GM12878 (cell line): Measurements from ENCODE around the gene ZNF423. TPM values are rescaled to one million over a fixed set of nuclear protein-coding genes. Genes with fewer than 3 reads are reported as not detected.

Source experiments
- ATAC-seq: fragments of 200-7000 bp; cut with Tn5 transposase; 3 replicates; pipeline ENCODE4 v1.9.1; 2020; ENCODE audit warnings: mild to moderate bottlenecking, moderate library complexity
- BruUV-seq: library from RNA; stranded (reverse); fragments of 400-500 nt; replicated peaks from 2 replicates; lab custom pipeline; 2021; lab: Mats Ljungman, UMichigan
- CTCF ChIA-PET: fragments of 300-600 bp; sonication (Branson Sonifier 250); formaldehyde crosslinking; extraction: SDS; loops from one replicate; lab custom pipeline; 2021; ENCODE audit warnings: inconsistent platforms; lab: Yijun Ruan, JAX
- POLR2A ChIA-PET: fragments of 350-600 bp; formaldehyde crosslinking; extraction: SDS; loops from one replicate; lab custom pipeline; 2021; ENCODE audit warnings: inconsistent platforms; lab: Charles Lee
- RAD21 ChIA-PET: fragments of 300-600 bp; sonication (Branson Sonifier 250); formaldehyde crosslinking; loops from one replicate; lab custom pipeline; 2023; ENCODE audit warnings: antibody characterized with exemption; ENCODE audit not compliant: unreplicated experiment; lab: Charles Lee
- SMC1A ChIA-PET: fragments of 300-600 bp; sonication (Branson Sonifier 250); formaldehyde crosslinking; loops from one replicate; lab custom pipeline; 2023; ENCODE audit not compliant: unreplicated experiment, uncharacterized antibody; lab: Charles Lee
- DNase-seq: peaks from one replicate; pipeline ENCODE4 v3.0.0-alpha.2; 2011; ENCODE audit warnings: low read depth, low spot score
- FAIRE-seq: peaks from 3 replicates; lab custom pipeline; 2011; peaks lifted over from hg19 to GRCh38; lab: Jason Lieb, UNC
- H2AFZ ChIP-seq: 2 replicates; pipeline ENCODE4 v1.6.0; 2011; ENCODE audit warnings: low read depth, low read length, control low read depth; ENCODE audit not compliant: control insufficient read depth
- H3K27ac ChIP-seq: 2 replicates; pipeline ENCODE4 v1.5.1; 2011; ENCODE audit warnings: control low read depth; ENCODE audit not compliant: control insufficient read depth, insufficient read depth
- H3K27me3 ChIP-seq, 2 experiments: replicated peaks in 1 of 2; 2 replicates each; pipeline versions ENCODE4 v1.6.0 to v1.6.1; 2011; ENCODE audit warnings: low read length in 1 of 2; ENCODE audit not compliant: control insufficient read depth in 2 of 2, insufficient read depth in 2 of 2
- H3K36me3 ChIP-seq, 2 experiments: 2 replicates each; pipeline ENCODE4 v1.5.1; 2011; ENCODE audit warnings: low read length in 1 of 2; ENCODE audit not compliant: control insufficient read depth in 2 of 2, insufficient read depth in 2 of 2
- H3K4me1 ChIP-seq: 2 replicates; pipeline ENCODE4 v1.6.1; 2011; ENCODE audit warnings: mild to moderate bottlenecking, low read length, moderate library complexity, mixed read lengths; ENCODE audit not compliant: control insufficient read depth, insufficient read depth
- H3K4me2 ChIP-seq: 2 replicates; pipeline ENCODE4 v1.6.0; 2011; ENCODE audit warnings: control low read depth; ENCODE audit not compliant: control insufficient read depth, insufficient read depth
- H3K4me3 ChIP-seq: fragments of 200-600 bp; sonication (generic); 2 replicates; pipeline ENCODE4 v1.5.1; 2016
- H3K79me2 ChIP-seq: 2 replicates; pipeline ENCODE4 v1.6.0; 2011; ENCODE audit warnings: low read length; ENCODE audit not compliant: control insufficient read depth, insufficient read depth
- H3K9ac ChIP-seq: 2 replicates; pipeline ENCODE4 v1.8.0; 2011; ENCODE audit warnings: low read length, control low read depth, mixed read lengths; ENCODE audit not compliant: control insufficient read depth, insufficient read depth
- H3K9me3 ChIP-seq: replicated peaks from 3 replicates; pipeline ENCODE4 v1.5.1; 2011; ENCODE audit warnings: mild to moderate bottlenecking, low read length; ENCODE audit not compliant: control insufficient read depth, insufficient read depth
- H4K20me1 ChIP-seq: 2 replicates; pipeline ENCODE4 v1.6.0; 2011; ENCODE audit not compliant: control insufficient read depth, insufficient read depth
- BACH1 ChIP-seq: fragments of 450-650 bp; IDR thresholded peaks from 2 replicates; pipeline ENCODE4 v1.6.1; 2017; ENCODE audit warnings: mild to moderate bottlenecking, borderline replicate concordance
- CREB1 ChIP-seq: IDR thresholded peaks from 2 replicates; pipeline ENCODE4 v1.6.1; 2012; ENCODE audit warnings: low read depth, mild to moderate bottlenecking, inconsistent platforms
- ESRRA ChIP-seq: IDR thresholded peaks from 2 replicates; pipeline ENCODE4 v1.6.1; 2012; ENCODE audit warnings: mild to moderate bottlenecking, low read length, improper control_type of control experiment
- EZH2 ChIP-seq: IDR thresholded peaks from 2 replicates; pipeline ENCODE4 v1.6.1; 2012; ENCODE audit warnings: low read depth, mild to moderate bottlenecking, control low read depth, inconsistent platforms, low read length, borderline replicate concordance; ENCODE audit not compliant: control insufficient read depth
- FOS ChIP-seq: IDR thresholded peaks from 3 replicates; pipeline ENCODE4 v1.6.1; 2011; ENCODE audit warnings: borderline replicate concordance; ENCODE audit not compliant: insufficient read length; ENCODE audit errors: extremely low read depth
- KLF5 ChIP-seq: fragments of 450-650 bp; IDR thresholded peaks from 2 replicates; pipeline ENCODE4 v1.6.1; 2014; ENCODE audit warnings: mild to moderate bottlenecking; ENCODE audit not compliant: partially characterized antibody
- MYB ChIP-seq: fragments of 150-350 bp; IDR thresholded peaks from 2 replicates; pipeline ENCODE4 v1.6.1; 2014; ENCODE audit warnings: mild to moderate bottlenecking, low read depth, low read length, borderline replicate concordance
- MYC ChIP-seq: IDR thresholded peaks from 2 replicates; pipeline ENCODE4 v1.6.1; 2011; ENCODE audit warnings: mild to moderate bottlenecking, low read length, moderate library complexity, inconsistent platforms; ENCODE audit not compliant: insufficient read depth, insufficient replicate concordance, insufficient read length, severe bottlenecking
- NFYA ChIP-seq: IDR thresholded peaks from 2 replicates; pipeline ENCODE4 v1.6.1; 2011; ENCODE audit warnings: low read depth, mild to moderate bottlenecking, low read length, improper control_type of control experiment, borderline replicate concordance
- RAD21 ChIP-seq: IDR thresholded peaks from 2 replicates; pipeline ENCODE4 v1.6.1; 2011; ENCODE audit warnings: mild to moderate bottlenecking, low read depth, low read length, moderate library complexity; ENCODE audit not compliant: insufficient read depth
- SIN3A ChIP-seq: IDR thresholded peaks from 2 replicates; pipeline ENCODE4 v1.6.1; 2012; ENCODE audit warnings: low read depth, low read length, improper control_type of control experiment
- USF2 ChIP-seq: IDR thresholded peaks from 2 replicates; pipeline ENCODE4 v1.6.1; 2011; ENCODE audit warnings: low read depth, low read length, improper control_type of control experiment, borderline replicate concordance
- WGBS: methylation state at CpG from one replicate; pipeline ENCODE4 v1.1.6; 2016; ENCODE audit warnings: low lambda C conversion rate; ENCODE audit not compliant: insufficient replicate concordance, insufficient coverage; ENCODE audit errors: missing lambda C conversion rate; 5-methylcytosine and 5-hydroxymethylcytosine counted together
- in situ Hi-C: fragments of 300-500 bp; cut with MboI; formaldehyde crosslinking; loops from 9 replicates; pipeline ENCODE4 v1.14.3; 2018; ENCODE audit warnings: mixed read lengths
- intact Hi-C: fragments of 100-400 bp; cut with micrococcal nuclease; formaldehyde crosslinking; loops from one replicate; pipeline ENCODE4 v1.14.2; 2022; ENCODE audit not compliant: unreplicated experiment
- polyA plus RNA-seq, 11 experiments: library from polyadenylated mRNA; depleted of rRNA in 4 of 11; unstranded in 6 of 11; stranded (reverse) in 5 of 11; fragments of >200 nt; fragmentation: Nextera tagmentation in 4 of 11; fragmentation: Illumina TruSeq in 1 of 11; extraction: Ambion mirVana in 4 of 11; extraction: Trizol in 1 of 11; gene quantifications; 1 replicate in 1 of 11; 2 replicates in 10 of 11; pipeline versions ENCODE4 v1.2.1 to v1.2.3, GENCODE V29; 2011 to 2016; ENCODE audit warnings: inconsistent platforms in 2 of 11, missing spikeins in 2 of 11, low read depth in 1 of 11
- total RNA-seq, 4 experiments: library from RNA; depleted of rRNA in 3 of 4; stranded (reverse); fragments of >200 nt in 3 of 4; fragmentation: Illumina TruSeq in 1 of 4; extraction: Trizol in 1 of 4; gene quantifications; 2 replicates each; pipeline versions ENCODE4 v1.2.1 to v1.2.3, GENCODE V29; 2013 to 2021
- TF ChIP-seq, protein P1 (sequence below): fragments of 450-650 bp; IDR thresholded peaks from 2 replicates; pipeline ENCODE4 v1.6.1; 2017; ENCODE audit warnings: mild to moderate bottlenecking, moderate library complexity
- TF ChIP-seq, protein P2 (sequence below): IDR thresholded peaks from 2 replicates; pipeline ENCODE4 v1.6.1; 2012; ENCODE audit warnings: mild to moderate bottlenecking, low read depth, low read length

Gene ZNF423
- total and polyA plus RNA-seq, 10 of the 15 experiments (the other 5 are each of a cell fraction or from before 2014, with no cell fraction given) = 0.03 to 0.64 (median 0.10) TPM

DNA sequence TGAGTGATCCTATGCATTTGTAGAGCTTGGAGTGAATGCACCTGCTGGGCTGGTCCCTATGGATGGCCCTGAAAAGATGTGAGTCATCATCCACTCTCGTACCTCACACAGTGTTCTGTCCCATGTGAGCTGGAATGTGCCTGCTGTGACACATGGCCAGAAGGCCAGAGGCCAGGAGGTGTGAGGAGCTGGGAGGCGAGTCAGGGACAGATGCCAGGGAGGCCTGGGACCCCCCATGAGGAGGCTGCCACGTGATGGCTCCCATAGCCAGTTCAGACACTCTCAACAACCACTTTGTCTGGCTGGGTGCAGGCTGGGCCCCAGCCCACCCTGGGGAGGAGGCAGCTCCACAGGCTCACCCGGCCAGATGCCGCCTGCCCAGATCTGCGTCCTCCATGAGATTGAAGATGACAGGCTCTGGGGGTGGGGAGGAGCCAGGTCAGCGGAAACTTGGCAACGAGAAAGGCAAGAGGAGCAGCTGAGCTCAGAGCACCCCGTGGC lies 313.5 kb downstream of the ZNF423 start:
- CTCF ChIA-PET = interaction anchor here (0.6 kb wide), 1 partner anchor 525 kb away, joined by 3 read pairs; no protein-coding TSS in a partner anchor
- no peaks in the 10 kb centered on the region for H3K36me3 ChIP-seq
- TF ChIP-seq USF2 = no peak
- TF ChIP-seq BACH1 = no peak
- TF ChIP-seq, protein P1, sequence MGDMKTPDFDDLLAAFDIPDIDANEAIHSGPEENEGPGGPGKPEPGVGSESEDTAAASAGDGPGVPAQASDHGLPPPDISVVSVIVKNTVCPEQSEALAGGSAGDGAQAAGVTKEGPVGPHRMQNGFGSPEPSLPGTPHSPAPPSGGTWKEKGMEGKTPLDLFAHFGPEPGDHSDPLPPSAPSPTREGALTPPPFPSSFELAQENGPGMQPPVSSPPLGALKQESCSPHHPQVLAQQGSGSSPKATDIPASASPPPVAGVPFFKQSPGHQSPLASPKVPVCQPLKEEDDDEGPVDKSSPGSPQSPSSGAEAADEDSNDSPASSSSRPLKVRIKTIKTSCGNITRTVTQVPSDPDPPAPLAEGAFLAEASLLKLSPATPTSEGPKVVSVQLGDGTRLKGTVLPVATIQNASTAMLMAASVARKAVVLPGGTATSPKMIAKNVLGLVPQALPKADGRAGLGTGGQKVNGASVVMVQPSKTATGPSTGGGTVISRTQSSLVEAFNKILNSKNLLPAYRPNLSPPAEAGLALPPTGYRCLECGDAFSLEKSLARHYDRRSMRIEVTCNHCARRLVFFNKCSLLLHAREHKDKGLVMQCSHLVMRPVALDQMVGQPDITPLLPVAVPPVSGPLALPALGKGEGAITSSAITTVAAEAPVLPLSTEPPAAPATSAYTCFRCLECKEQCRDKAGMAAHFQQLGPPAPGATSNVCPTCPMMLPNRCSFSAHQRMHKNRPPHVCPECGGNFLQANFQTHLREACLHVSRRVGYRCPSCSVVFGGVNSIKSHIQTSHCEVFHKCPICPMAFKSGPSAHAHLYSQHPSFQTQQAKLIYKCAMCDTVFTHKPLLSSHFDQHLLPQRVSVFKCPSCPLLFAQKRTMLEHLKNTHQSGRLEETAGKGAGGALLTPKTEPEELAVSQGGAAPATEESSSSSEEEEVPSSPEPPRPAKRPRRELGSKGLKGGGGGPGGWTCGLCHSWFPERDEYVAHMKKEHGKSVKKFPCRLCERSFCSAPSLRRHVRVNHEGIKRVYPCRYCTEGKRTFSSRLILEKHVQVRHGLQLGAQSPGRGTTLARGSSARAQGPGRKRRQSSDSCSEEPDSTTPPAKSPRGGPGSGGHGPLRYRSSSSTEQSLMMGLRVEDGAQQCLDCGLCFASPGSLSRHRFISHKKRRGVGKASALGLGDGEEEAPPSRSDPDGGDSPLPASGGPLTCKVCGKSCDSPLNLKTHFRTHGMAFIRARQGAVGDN = no peak
- TF ChIP-seq EZH2 = no peak
- TF ChIP-seq ESRRA = no peak
- TF ChIP-seq CREB1 = no peak
- TF ChIP-seq NFYA = no peak
- TF ChIP-seq KLF5 = no peak
- TF ChIP-seq, protein P2, sequence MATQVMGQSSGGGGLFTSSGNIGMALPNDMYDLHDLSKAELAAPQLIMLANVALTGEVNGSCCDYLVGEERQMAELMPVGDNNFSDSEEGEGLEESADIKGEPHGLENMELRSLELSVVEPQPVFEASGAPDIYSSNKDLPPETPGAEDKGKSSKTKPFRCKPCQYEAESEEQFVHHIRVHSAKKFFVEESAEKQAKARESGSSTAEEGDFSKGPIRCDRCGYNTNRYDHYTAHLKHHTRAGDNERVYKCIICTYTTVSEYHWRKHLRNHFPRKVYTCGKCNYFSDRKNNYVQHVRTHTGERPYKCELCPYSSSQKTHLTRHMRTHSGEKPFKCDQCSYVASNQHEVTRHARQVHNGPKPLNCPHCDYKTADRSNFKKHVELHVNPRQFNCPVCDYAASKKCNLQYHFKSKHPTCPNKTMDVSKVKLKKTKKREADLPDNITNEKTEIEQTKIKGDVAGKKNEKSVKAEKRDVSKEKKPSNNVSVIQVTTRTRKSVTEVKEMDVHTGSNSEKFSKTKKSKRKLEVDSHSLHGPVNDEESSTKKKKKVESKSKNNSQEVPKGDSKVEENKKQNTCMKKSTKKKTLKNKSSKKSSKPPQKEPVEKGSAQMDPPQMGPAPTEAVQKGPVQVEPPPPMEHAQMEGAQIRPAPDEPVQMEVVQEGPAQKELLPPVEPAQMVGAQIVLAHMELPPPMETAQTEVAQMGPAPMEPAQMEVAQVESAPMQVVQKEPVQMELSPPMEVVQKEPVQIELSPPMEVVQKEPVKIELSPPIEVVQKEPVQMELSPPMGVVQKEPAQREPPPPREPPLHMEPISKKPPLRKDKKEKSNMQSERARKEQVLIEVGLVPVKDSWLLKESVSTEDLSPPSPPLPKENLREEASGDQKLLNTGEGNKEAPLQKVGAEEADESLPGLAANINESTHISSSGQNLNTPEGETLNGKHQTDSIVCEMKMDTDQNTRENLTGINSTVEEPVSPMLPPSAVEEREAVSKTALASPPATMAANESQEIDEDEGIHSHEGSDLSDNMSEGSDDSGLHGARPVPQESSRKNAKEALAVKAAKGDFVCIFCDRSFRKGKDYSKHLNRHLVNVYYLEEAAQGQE = no peak
- no peak for TF ChIP-seq SIN3A
- TF ChIP-seq MYC = no peak
- no peak for TF ChIP-seq MYB
- TF ChIP-seq FOS = no peak
- TF ChIP-seq RAD21 = no peak
- TF ChIP-seq, all 136 proteins: peak for 0
- no peaks in the 10 kb centered on the region for H3K79me2 ChIP-seq
- FAIRE-seq = no peak
- 37% methylated on average over 7 of the region's 9 CpGs for WGBS
- in situ Hi-C loops (no loop called here), intact Hi-C loops (no loop called here)
- ChIA-PET RAD21 (no interaction called here), SMC1A (no interaction called here), POLR2A (no interaction called here)
- no peak overlapping the region for H3K9ac ChIP-seq
- H4K20me1 ChIP-seq = no peaks in the 10 kb centered on the region
- no peak overlapping the region for H2AFZ ChIP-seq
- H3K4me3 ChIP-seq = no peak overlapping the region
- BruUV-seq = no TSS peak
- no peak for DNase-seq
- H3K4me2 ChIP-seq = no peak overlapping the region
- no peaks in the 10 kb centered on the region; the same call in 2 of the 3 replicates for H3K9me3 ChIP-seq
- no peak overlapping the region for H3K27ac ChIP-seq
- no peak for ATAC-seq
- H3K4me1 ChIP-seq = no peaks in the 10 kb centered on the region
- no peaks in the 10 kb centered on the region for H3K27me3 ChIP-seq
